SK-N-SH (cell line): ENCODE data around the gene STRN. TPM values are rescaled to one million over a fixed set of nuclear protein-coding genes. Genes with fewer than 3 reads are reported as not detected.

Source experiments
- CTCF ChIA-PET: fragments of 300-600, 350-600 bp; formaldehyde crosslinking; extraction: SDS; loops from one replicate; lab custom pipeline; 2021; lab: Yijun Ruan, JAX
- POLR2A ChIA-PET: fragments of 350-600 bp; sonication (Branson Sonifier 250); formaldehyde crosslinking; extraction: SDS; loops from one replicate; lab custom pipeline; 2020; ENCODE audit warnings: antibody characterized with exemption, inconsistent platforms; lab: Yijun Ruan, JAX
- DNase-seq: peaks from one replicate; pipeline ENCODE4 v3.0.0; 2012
- H2AFZ ChIP-seq: fragments of 200-600 bp; sonication (generic); 2 replicates; pipeline ENCODE4 v1.8.1; 2016; ENCODE audit warnings: antibody characterized with exemption, mild to moderate bottlenecking, low read depth
- H3F3A ChIP-seq: fragments of 200-600 bp; sonication (generic); replicated peaks from 2 replicates; pipeline ENCODE3; 2016; ENCODE audit warnings: antibody characterized with exemption, mild to moderate bottlenecking; ENCODE audit not compliant: insufficient read depth
- H3K27ac ChIP-seq, 2 experiments: fragments of 200-500 bp in 1 of 2; fragments of 200-600 bp in 1 of 2; sonication (Bioruptor generic) in 1 of 2; sonication (generic), shearing (Covaris generic) in 1 of 2; 2 replicates each; pipeline versions ENCODE4 v1.5.1 to v1.6.1; 2014 to 2016; ENCODE audit warnings: low read depth in 2 of 2, inconsistent platforms in 1 of 2, low read length in 1 of 2, mild to moderate bottlenecking in 1 of 2, mixed read lengths in 1 of 2
- H3K27me3 ChIP-seq: fragments of 200-600 bp; sonication (generic), shearing (Covaris generic); 2 replicates; pipeline ENCODE4 v1.6.1; 2016; ENCODE audit warnings: mixed run types; ENCODE audit not compliant: insufficient read depth
- H3K36me3 ChIP-seq, 2 experiments: fragments of 200-500 bp in 1 of 2; fragments of 200-600 bp in 1 of 2; sonication (Bioruptor generic) in 1 of 2; sonication (generic) in 1 of 2; replicated peaks in 1 of 2; 2 replicates each; pipeline versions ENCODE3 to v1.5.1; 2014 to 2016; ENCODE audit warnings: low read length in 1 of 2, mild to moderate bottlenecking in 1 of 2; ENCODE audit not compliant: insufficient read depth in 2 of 2, control insufficient read depth in 1 of 2
- H3K4me1 ChIP-seq, 2 experiments: fragments of 200-500 bp in 1 of 2; fragments of 200-600 bp in 1 of 2; sonication (Bioruptor generic) in 1 of 2; sonication (generic), shearing (Covaris generic) in 1 of 2; 2 replicates each; pipeline versions ENCODE4 v1.5.1 to v1.6.1; 2014 to 2016; ENCODE audit warnings: low read depth in 1 of 2, low read length in 1 of 2, mixed run types in 1 of 2; ENCODE audit not compliant: insufficient read depth in 2 of 2, control insufficient read depth in 1 of 2
- H3K4me2 ChIP-seq: fragments of 200-600 bp; sonication (generic), shearing (Covaris generic); 2 replicates; pipeline ENCODE4 v1.6.1; 2017; ENCODE audit warnings: mixed run types
- H3K4me3 ChIP-seq, 2 experiments: fragments of 200-500 bp in 1 of 2; fragments of 200-600 bp in 1 of 2; sonication (Bioruptor generic) in 1 of 2; sonication (generic), shearing (Covaris generic) in 1 of 2; 2 replicates each; pipeline versions ENCODE4 v1.5.1 to v1.8.1; 2014 to 2016; ENCODE audit warnings: low read depth in 2 of 2, inconsistent platforms in 1 of 2, low read length in 1 of 2, mild to moderate bottlenecking in 1 of 2, mixed read lengths in 1 of 2, moderate library complexity in 1 of 2
- H3K79me2 ChIP-seq: fragments of 200-600 bp; sonication (generic); 2 replicates; pipeline ENCODE4 v1.8.1; 2017; ENCODE audit warnings: mild to moderate bottlenecking; ENCODE audit not compliant: insufficient read depth
- H3K9ac ChIP-seq: fragments of 200-600 bp; sonication (generic); 2 replicates; pipeline ENCODE4 v1.6.1; 2017; ENCODE audit warnings: mixed run types
- H3K9me2 ChIP-seq: fragments of 200-600 bp; sonication (generic); 2 replicates; pipeline ENCODE4 v1.6.1; 2017; ENCODE audit warnings: mixed run types
- H3K9me3 ChIP-seq: fragments of 200-600 bp; sonication (generic); 2 replicates; pipeline ENCODE4 v1.6.1; 2017; ENCODE audit warnings: mixed run types, mild to moderate bottlenecking, moderate library complexity
- H4K20me1 ChIP-seq: fragments of 200-600 bp; sonication (generic); 2 replicates; pipeline ENCODE4 v1.6.1; 2017; ENCODE audit warnings: mild to moderate bottlenecking, mixed run types; ENCODE audit not compliant: insufficient read depth
- CTCF ChIP-seq: fragments of 200-600 bp; sonication (generic); IDR thresholded peaks from 2 replicates; pipeline ENCODE4 v1.6.1; 2017; ENCODE audit warnings: antibody characterized with exemption, mild to moderate bottlenecking, moderate library complexity
- ELF1 ChIP-seq: IDR thresholded peaks from 2 replicates; pipeline ENCODE4 v1.4.0; 2012
- EP300 ChIP-seq, 2 experiments: IDR thresholded peaks; 2 replicates each; pipeline versions ENCODE4 v1.4.0 to v1.6.1; 2012; ENCODE audit warnings: borderline replicate concordance in 1 of 2, low read depth in 1 of 2, low read length in 1 of 2
- EZH2phosphoT487 ChIP-seq: fragments of 200-600 bp; sonication (generic); IDR thresholded peaks from 2 replicates; pipeline ENCODE4 v1.6.1; 2017; ENCODE audit warnings: low read depth, mixed run types, mild to moderate bottlenecking, antibody characterized with exemption, moderate library complexity, borderline replicate concordance
- FOSL2 ChIP-seq: IDR thresholded peaks from 2 replicates; pipeline ENCODE4 v1.4.0; 2012; ENCODE audit warnings: low read depth, mild to moderate bottlenecking, moderate library complexity, borderline replicate concordance
- FOXJ3 ChIP-seq: sonication (generic); formaldehyde crosslinking; IDR thresholded peaks from 2 replicates; pipeline ENCODE4 v1.5.1; 2020; ENCODE audit warnings: mild to moderate bottlenecking, missing genetic modification reagents
- FOXM1 ChIP-seq: IDR thresholded peaks from 2 replicates; pipeline ENCODE4 v1.4.0; 2012; ENCODE audit warnings: low read depth, mild to moderate bottlenecking
- MAX ChIP-seq: IDR thresholded peaks from 2 replicates; pipeline ENCODE4 v1.4.0; 2012; ENCODE audit warnings: low read depth
- MXI1 ChIP-seq: IDR thresholded peaks from 2 replicates; pipeline ENCODE4 v1.6.1; 2012; ENCODE audit warnings: mild to moderate bottlenecking, low read depth, low read length, improper control_type of control experiment
- NFIC ChIP-seq: IDR thresholded peaks from 2 replicates; pipeline ENCODE4 v1.4.0; 2012; ENCODE audit warnings: borderline replicate concordance
- PBX3 ChIP-seq: IDR thresholded peaks from 2 replicates; pipeline ENCODE4; 2012
- POLR2AphosphoS5 ChIP-seq: IDR thresholded peaks from 2 replicates; pipeline ENCODE4 v1.6.1; 2012; ENCODE audit warnings: low read depth, low read length
- RAD21 ChIP-seq: IDR thresholded peaks from 2 replicates; pipeline ENCODE4 v1.6.1; 2012; ENCODE audit warnings: mild to moderate bottlenecking, low read length
- RXRA ChIP-seq: IDR thresholded peaks from 2 replicates; pipeline ENCODE4 v1.4.0; 2012; ENCODE audit warnings: low read depth, mild to moderate bottlenecking, borderline replicate concordance
- SMC3 ChIP-seq: IDR thresholded peaks from 2 replicates; pipeline ENCODE4 v1.6.1; 2012; ENCODE audit warnings: low read depth, low read length, improper control_type of control experiment
- TAF1 ChIP-seq: IDR thresholded peaks from 2 replicates; pipeline ENCODE4 v1.6.1; 2012; ENCODE audit warnings: low read depth, mild to moderate bottlenecking, low read length, moderate library complexity, borderline replicate concordance
- TEAD4 ChIP-seq: IDR thresholded peaks from 2 replicates; pipeline ENCODE4 v1.4.0; 2012; ENCODE audit warnings: mild to moderate bottlenecking, borderline replicate concordance; ENCODE audit not compliant: insufficient read depth
- YY1 ChIP-seq: IDR thresholded peaks from 2 replicates; pipeline ENCODE4 v1.4.0; 2012; ENCODE audit warnings: low read depth, mild to moderate bottlenecking
- ZBTB33 ChIP-seq: IDR thresholded peaks from 2 replicates; pipeline ENCODE4 v1.4.0; 2012; ENCODE audit warnings: low read depth, borderline replicate concordance
- WGBS: methylation state at CpG from one replicate; pipeline ENCODE4 v1.1.6; 2017; ENCODE audit warnings: low lambda C conversion rate; 5-methylcytosine and 5-hydroxymethylcytosine counted together
- polyA plus RNA-seq, 3 experiments: library from polyadenylated mRNA; depleted of rRNA; stranded (reverse); fragments of >200 nt; gene quantifications; 2 replicates each; pipeline ENCODE4 v1.2.3, GENCODE V29; 2012

Gene STRN
- polyA plus RNA-seq, 1 of the 3 experiments (the other 2 are of a cell fraction) = 4.8 TPM

- peaks cover 4% of the 10 kb centered on the region for H3F3A ChIP-seq
- ChIA-PET POLR2A (no interaction called here), CTCF (no interaction called here)
Observed at GRCh38 chr2:36857713-36858112, 108.6 kb downstream of the STRN start.

GRCh38 chr2:36855429-36855828 is 110.9 kb downstream of the STRN start:
- Histone ChIP-seq H3K4me3 (no peak overlapping the region), H2AFZ (no peak overlapping the region), H3F3A (no peaks in the 10 kb centered on the region), H3K4me1 (no peaks in the 10 kb centered on the region), H4K20me1 (no peaks in the 10 kb centered on the region), H3K27ac (no peak overlapping the region), H3K27me3 (no peaks in the 10 kb centered on the region), H3K79me2 (no peaks in the 10 kb centered on the region), H3K9ac (no peak overlapping the region), H3K9me2 (no peaks in the 10 kb centered on the region), H3K9me3 (no peaks in the 10 kb centered on the region), H3K36me3 (peaks cover 52% of the 10 kb centered on the region in 2 experiments), H3K4me2 (no peak overlapping the region)
- ChIA-PET POLR2A (no interaction called here), CTCF (interaction anchor here (0.9 to 1.3 kb wide), 3 partner anchors 9 to 19 kb away, joined by 3 to 5 read pairs (median 3); no protein-coding TSS in a partner anchor)
- DNase-seq = no peak
- WGBS = over 99% methylated on average over 2 of the region's 2 CpGs
- TF ChIP-seq TAF1 (no peak), FOSL2 (no peak), EP300 (IDR thresholded peaks at IDR 0.05; ENCODE audit: borderline replicate concordance in 1 of 2, low read depth in 1 of 2, low read length in 1 of 2) (no peak), ELF1 (no peak), NFIC (no peak), YY1 (no peak), SMC3 (no peak)

More at GRCh38 chr2:36857713-36858112, 108.6 kb downstream of the STRN start:
- no peak overlapping the region for H3K4me3 ChIP-seq
- peaks cover 33 to 48% of the 10 kb centered on the region in 2 experiments for H3K36me3 ChIP-seq
- TF ChIP-seq PBX3 (no peak), FOXM1 (no peak), POLR2AphosphoS5 (no peak), TEAD4 (no peak), RXRA (no peak)
- no peak for DNase-seq
- H4K20me1 ChIP-seq = no peaks in the 10 kb centered on the region
- H3K9ac ChIP-seq = no peak overlapping the region
- no peak overlapping the region for H3K4me2 ChIP-seq
- no peaks in the 10 kb centered on the region for H3K27me3 ChIP-seq
- H2AFZ ChIP-seq = no peak overlapping the region
- no peaks in the 10 kb centered on the region for H3K4me1 ChIP-seq
- 93% methylated on average over 5 of the region's 5 CpGs for WGBS
- H3K9me3 ChIP-seq = no peaks in the 10 kb centered on the region
- no peak overlapping the region for H3K27ac ChIP-seq
- no peaks in the 10 kb centered on the region for H3K79me2 ChIP-seq
- H3K9me2 ChIP-seq = no peaks in the 10 kb centered on the region

GRCh38 chr2:36854241-36854640 is 112.1 kb downstream of the STRN start:
- 90% methylated on average over 2 of the region's 2 CpGs for WGBS
- Histone ChIP-seq H3K79me2 (no peaks in the 10 kb centered on the region), H3K4me1 (no peaks in the 10 kb centered on the region), H2AFZ (no peak overlapping the region), H3K9me2 (no peaks in the 10 kb centered on the region), H3K27me3 (no peaks in the 10 kb centered on the region), H3K9ac (no peak overlapping the region), H3F3A (no peaks in the 10 kb centered on the region), H4K20me1 (no peaks in the 10 kb centered on the region), H3K9me3 (no peaks in the 10 kb centered on the region), H3K27ac (no peak overlapping the region), H3K4me2 (no peak overlapping the region), H3K36me3 (peaks cover 55 to 58% of the 10 kb centered on the region in 2 experiments), H3K4me3 (no peak overlapping the region)
- no peak for DNase-seq
- POLR2A ChIA-PET = no interaction called here
- CTCF ChIA-PET = interaction anchor here (0.7 to 1.3 kb wide), 2 partner anchors 17 to 18 kb away, joined by 3 to 5 read pairs; no protein-coding TSS in a partner anchor
- TF ChIP-seq EP300 (IDR thresholded peaks at IDR 0.05; ENCODE audit: borderline replicate concordance in 1 of 2, low read depth in 1 of 2, low read length in 1 of 2) = no peak
- TF ChIP-seq CTCF = no peak
- TF ChIP-seq RAD21 = no peak
- no peak for TF ChIP-seq MAX
- no peak for TF ChIP-seq EZH2phosphoT487
- no peak for TF ChIP-seq TEAD4
- no peak for TF ChIP-seq MXI1
- TF ChIP-seq ZBTB33 = no peak
- no peak for TF ChIP-seq FOXJ3 (CRISPR knock-in tag)
- no peak for TF ChIP-seq FOXM1
